Activated CD4-positive, alpha-beta T cell treated with anti-CD3 and anti-CD28 coated beads, Interleukin-10, Interleukin-2, amounts not matched to agents 100 ng/mL and 50 ng/mL, durations not matched to agents 16 hours and 8 hours (primary cell): ENCODE results near the gene TRMT11.
A peak's percentile ranks its signal among the peaks of the same experiment; 100 is the strongest.
"Not testable (repeated sequence)": the region's sequence is repeated elsewhere in the genome, so short reads cannot be mapped to it uniquely, and the experiment has no call there.

ENCODE experiments used
- DNase-seq: peaks from one replicate; pipeline ENCODE4 v3.0.0-alpha.2; 2020

TRMT11 gene

DNA sequence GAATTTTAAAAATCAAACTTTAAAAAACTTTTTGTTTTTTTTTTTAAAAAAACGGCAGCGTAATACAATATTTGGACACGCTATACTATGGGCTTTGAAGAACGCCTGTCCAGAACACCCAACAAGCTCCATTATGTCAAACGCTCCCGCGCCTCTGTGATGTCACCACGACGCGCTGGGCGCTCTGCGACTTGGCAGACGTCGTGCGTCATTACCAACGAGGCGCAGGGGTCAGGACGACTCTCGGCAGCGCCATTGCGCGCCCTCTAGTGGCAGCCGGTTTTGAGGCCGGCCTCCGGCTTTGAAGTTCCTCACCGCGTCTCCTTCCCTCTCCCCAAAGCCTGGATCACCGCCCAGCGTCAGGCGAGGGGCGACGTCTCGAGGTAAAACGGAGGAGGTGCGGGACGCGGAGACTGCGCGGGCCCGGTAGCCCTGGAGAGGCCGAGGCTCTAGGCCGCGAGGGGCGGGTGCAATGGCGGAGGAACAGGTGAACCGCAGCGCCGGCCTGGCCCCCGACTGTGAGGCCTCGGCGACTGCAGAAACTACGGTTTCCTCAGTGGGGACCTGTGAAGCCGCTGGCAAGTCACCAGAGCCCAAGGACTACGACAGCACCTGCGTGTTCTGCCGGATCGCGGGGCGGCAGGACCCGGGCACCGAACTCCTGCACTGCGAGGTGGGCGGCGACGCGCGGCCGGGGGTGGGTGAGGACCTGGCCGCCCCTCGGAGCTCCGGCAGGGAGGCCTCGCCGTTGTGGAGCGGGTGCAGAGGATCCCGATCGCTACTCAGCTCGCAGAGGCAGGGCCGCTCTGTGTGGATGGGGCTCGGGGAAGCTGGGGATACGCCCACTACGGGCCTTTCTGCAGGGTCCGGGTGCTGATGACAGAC, 29.6 kb upstream of the TRMT11 start, which contains the start of gene HINT3:
HINT3 (plus strand) TSS at position 265 of the 885 bp plus-strand sequence; CDS start at position 473, 208 bp downstream.
- peak; percentile 98 for DNase-seq

DNA sequence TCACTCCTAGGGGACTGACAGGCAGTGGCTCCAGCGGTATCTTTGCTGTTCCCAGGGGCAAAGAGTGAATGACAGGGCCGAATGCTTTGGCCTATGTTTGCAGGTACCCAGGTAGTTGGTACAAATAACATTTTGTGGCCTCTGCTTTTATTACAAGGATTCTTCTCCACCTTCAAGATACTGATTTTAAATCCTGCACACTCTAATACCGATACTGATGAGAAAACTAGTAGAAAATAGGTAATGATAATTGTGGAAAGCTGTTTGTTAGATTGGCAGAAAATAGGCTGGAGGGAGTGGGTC, 29.0 kb upstream of the TRMT11 start:
- DNase-seq = no peak

DNA sequence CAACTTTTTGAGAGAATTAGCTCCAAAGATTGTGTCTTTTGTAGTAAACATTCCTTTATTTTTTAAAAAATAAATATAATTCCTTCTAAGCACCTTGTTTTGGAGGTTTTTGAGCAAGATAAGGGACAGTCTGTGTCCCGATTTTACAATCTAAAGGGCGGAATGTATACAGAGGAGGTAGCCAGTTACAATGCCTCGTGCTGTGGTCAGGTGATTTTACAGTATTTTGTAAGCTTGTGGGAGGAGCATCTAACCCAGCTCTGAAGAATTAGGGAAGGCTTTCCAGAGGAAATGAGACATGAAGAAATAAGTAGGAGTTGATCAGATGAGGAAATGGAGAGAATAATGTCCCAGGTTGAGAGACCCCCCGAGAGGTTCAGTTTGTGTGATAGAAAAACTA, 28.5 kb upstream of the TRMT11 start:
- DNase-seq = no peak

DNA sequence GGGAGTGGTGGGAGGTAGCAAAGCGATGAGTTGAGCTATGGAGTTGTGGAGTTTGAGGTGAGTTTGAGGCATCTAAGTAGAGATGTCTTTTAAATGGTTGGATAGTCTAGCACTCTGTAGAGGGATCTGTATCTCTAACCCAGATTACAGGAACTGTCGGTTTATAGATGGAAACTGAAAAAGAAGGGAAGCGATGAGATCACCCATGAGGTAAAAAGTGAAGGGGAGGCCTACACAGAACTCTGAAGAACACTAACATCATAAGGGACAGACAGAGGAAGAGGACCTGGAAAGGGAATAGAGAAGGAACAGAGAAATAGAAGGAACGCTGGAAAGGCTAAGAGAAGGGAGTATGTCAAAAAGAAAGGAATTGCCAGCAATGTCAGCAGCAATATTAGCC, 27.3 kb upstream of the TRMT11 start:
- DNase-seq = no peak

DNA sequence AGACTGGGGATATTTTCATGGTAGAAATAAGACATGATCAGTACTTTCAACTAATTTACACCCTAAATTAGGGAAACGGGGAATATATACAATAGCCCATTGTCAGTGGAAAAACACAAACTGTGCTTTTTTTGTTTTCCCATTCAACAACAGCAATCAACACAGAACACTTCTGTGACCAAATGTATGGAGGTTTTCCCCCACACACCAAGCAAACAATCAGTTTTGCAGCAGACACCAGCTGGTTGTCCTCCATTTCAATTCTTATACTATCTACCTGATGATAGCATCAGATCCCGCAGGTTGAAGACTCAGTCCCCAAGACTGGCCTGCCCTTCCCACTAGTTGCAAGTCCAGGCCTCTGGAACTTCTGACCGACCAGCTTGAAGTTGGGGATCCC, 25.2 kb upstream of the TRMT11 start:
- no peak for DNase-seq

DNA sequence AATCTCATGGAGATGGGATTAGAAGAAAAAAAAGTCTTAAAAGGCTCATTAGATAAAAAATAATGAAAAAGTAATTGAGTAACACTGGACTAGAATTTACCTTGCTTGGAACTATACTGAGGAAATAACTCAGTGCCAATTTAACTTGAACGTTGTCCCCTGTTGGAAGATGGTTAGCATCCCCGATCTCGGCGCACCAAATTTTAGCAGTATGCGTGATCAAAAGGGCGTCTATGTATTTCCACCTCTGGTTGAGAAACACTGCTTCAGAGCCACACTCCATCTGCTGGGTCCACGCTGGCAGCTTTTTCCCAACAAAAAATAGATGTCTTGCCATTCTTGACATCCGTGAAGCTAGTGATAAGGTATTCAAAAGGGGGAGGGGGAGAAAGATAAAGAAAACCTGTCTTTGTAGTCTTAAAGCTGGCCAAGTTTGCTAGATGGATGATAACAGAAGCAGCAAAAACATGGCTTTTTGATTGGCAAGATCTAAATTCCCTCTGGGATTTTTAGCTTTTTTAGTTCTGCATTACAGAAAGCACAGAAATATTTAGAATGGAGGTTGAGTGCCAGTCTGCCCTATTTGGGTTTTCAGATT, 23.3 kb upstream of the TRMT11 start:
- no peak for DNase-seq

DNA sequence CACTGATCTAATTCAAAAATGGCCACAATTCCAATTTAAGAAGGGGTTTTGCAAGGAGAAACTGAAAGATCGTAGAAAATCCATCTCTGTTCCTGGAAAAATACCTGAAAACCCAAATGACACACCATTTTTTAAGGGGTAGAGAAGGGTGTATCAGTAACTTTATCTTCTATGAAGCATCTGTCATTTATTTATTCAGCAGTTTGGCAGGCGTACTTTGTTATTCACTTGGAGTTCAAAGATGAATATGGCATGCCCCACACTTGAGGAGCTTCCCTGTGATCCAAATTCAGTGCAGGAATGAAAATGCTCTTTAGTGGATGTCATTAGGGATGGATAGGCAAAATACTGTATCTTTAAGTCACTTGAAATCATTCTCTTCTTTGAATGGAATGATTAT, 22.5 kb upstream of the TRMT11 start:
- no peak for DNase-seq

DNA sequence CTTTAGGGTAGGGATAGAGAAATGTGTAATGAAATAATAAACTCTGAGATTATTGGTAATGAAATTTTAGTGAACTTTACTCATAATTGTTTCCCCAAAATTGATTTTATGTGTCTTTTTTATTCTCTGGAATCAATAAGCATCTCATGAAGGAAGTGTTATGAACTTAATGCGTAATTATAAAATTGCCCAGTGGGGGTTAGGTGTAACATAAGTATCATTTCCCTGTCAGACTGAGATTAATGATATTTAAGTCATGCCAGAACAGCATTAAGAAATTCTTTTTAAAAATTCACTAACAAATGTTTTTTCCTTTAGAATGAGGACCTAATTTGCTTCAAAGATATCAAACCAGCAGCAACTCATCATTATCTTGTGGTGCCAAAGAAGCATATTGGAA, 19.8 kb upstream of the TRMT11 start:
- DNase-seq = no peak

DNA sequence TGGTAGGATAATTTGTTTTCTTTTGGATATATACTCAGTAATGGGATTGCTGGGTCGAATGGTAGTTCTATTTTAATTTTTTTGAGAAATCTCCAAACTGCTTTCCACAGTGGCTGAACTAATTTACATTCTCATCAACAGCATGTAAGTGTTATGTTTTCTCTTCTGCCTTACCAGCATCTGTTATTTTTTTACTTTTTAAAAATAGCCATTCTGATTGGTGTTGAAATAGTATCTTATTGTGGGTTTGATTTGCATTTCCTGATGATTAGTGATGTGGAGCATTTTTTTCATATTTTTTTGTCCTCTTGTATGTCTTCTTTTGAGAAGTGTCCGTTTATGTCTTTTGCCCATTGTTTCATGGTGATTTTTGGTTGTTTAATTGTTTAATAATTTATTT, 17.8 kb upstream of the TRMT11 start:
- no peak for DNase-seq

DNA sequence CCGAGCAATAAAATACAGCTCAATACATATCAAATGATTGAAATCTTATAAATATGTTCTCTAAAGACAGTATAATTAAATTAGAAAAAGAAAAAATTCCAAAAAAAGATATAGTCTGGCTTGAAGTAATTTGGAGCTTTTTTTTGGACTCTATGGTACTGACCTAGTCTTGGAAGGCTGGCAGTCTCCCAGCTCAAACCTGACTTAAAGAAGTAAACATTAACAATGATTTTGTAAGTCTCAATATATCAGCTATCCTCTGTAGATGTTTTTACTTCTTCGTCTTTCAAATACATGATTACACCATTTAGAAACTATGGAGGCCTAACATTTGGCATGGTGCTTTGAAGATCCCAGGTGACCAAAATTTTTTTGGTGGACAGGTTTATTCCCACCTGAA, 15.6 kb upstream of the TRMT11 start:
- no peak for DNase-seq

DNA sequence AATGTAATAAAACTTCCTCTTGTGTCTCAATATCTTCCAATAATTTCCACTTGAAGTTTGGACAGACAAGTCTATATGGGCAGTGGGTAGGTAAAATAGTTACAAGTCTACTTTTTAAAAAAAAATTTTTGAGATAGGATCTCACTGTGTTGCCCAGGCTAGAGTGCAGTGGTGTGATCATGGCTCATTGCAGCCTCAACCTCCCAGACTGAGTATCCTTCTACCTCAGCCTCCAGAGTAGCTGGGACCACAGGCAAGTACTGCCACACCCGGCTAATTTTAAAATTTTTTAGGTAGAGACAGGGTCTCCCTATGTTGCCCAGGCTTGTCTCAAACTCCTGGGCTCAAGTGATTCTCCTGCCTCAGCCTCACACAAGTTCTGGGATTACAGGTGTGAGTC, 13.9 kb upstream of the TRMT11 start:
- not testable (repeated sequence) for DNase-seq

DNA sequence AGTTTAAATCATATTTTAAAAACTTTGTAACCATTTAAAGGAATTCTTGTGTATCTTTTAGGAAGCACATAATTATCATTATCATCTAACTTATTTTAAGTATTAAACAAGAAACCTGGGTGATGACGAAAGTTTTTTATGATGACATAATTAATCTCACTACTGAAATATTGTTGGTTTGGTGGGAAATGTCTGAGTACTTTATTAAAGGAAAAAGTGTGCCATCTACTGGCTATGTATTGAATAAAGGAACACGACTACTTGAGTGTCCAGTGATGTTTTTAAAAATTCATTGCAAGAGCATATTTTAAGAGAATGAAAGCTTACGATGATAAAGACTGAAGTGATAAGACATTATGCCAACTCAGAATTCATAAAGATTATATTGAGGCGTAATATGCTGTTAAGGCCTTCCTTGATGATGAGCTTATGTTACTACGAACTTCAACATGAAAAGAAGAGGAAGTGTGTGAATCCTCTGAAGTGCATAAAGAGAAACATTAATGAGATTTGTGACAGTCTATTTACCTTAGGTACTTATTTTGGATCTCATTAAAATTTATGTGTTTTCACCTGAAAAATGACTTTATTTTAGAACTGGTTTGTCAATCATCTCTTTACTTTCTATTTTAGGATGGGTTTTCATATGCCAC, 12.0 kb upstream of the TRMT11 start:
- DNase-seq = peak; percentile 58

DNA sequence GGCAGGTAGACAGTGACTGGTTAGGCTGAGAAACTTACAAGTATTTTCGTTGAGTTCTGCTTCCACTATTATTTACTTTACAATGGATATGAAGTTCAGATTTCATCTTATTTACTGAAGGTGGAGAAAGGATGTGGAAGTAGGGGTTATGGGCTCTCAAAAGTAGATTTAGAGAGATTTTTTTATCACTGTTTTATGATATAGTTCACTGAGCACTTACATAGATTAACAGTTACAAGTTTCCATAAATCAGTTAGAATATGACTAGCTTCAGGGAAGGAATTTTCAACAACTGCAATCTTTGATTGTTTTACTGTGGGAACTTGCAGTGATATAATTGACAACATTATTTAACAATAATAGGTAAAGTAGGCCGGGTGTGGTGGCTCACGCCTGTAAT, 7.2 kb upstream of the TRMT11 start:
- DNase-seq = no peak

DNA sequence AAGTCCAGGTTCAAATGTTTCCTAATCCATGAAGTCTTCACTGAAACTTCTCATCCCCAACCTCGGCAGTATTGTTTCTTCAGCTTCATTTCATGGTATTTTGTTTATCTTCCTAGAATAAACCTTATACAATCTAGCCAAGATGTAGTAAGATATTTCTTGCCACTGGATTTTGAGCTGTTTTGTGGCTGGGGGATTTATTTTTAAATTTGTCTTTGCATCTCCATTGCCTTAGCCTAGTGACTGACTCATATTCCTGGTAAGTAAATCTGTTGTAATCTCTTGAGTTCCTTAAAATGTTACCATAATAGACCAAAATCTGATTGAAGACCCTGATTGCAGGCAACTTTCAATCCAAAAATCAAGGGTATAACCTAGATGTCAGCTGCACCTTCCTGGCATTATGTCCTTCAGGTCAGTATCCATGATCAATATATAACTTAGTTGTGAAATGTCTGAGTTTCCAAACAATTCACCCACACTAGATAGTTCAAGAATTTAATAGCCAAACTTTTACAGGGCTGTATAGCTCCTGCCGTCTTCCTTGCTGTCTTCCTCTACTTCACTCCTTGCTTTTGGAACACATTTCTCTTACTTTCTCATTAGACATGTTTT, 4.7 kb upstream of the TRMT11 start:
- DNase-seq = no peak

DNA sequence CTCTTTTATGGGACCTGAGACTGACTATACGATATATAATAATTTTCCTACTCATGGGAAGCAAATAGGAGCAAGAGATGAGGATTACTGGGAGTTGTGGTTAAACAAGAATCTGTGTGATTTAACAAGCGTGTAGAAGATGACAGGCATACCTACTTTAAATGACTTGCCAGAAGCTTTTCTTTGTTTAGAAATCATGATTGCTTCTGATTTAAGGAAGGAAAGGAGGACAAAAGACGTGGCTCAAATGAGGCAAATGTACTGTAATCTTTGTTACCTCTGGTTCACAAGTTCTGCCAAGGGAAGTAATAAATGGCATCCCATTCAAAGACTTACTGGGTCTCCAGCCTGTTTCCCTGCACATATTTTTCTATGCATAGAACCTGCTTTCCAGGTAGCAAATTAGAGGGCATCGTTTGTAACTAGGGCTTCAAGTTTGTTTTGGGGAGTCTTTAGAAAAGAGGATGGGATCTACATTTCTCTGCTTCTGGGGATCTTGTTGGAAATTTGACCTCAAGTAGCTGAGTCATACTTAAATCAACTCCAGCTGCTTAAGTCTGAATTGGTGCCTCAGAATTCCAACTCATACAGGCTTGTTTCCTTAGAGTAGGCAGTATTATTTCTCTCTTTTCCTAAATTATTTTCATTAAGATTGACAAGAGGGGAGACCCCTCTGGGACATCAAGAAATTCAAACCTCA, 2.9 kb upstream of the TRMT11 start:
- DNase-seq = no peak

DNA sequence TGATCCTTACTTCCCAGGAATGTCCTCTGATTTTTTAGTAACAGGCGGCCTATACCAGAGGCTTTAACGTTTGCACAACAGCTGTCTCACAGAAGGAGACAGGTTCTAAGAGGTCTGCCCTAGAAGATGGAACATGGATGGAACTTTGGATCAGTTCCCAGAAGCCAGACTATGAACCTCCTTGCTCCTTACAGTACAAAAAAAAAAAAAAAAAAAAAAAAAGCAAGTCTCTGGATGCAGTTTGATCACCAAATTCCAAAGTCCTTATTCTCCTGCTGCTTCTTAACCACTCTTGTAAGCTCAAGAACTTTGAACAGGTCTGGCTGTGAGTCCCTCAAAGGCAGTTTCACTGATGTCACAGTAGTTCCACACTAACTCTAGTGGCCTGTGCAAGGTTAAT, 2.0 kb upstream of the TRMT11 start:
- DNase-seq = no peak

DNA sequence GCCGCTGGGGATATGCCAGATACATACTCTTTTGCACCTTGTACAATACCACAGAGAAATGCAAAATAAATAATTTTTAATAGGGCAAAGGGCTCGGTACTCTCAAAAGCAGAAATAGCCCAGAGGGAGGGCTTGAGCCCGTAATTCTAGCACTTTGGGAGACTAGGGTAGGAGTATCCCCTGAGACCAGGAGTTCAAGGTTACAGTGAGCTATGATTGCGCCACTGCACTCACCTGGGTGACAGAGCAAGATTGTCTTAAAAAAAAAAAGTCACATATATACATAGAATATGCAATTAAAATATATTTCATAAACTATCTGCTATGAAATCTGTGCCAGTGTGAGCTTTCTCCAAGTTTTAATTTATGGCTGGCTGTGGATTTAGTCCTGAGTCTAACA, 818 bp upstream of the TRMT11 start:
- no peak for DNase-seq

DNA sequence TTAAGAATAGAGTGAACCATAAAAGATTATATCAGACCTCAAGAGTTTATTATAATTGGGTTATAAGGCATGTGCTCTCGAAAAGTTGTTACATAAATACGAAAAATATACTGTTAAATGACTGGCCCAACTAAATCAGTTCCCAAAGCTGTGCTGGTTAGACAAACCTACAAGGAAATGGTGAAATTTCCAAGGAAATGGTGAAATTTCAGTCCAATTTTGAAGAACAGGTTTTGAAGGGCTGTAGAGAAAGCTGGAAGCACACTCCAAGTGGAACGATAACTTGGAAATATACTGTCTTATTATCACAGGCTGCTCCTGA, 400 bp upstream of the TRMT11 start:
- no peak for DNase-seq

DNA sequence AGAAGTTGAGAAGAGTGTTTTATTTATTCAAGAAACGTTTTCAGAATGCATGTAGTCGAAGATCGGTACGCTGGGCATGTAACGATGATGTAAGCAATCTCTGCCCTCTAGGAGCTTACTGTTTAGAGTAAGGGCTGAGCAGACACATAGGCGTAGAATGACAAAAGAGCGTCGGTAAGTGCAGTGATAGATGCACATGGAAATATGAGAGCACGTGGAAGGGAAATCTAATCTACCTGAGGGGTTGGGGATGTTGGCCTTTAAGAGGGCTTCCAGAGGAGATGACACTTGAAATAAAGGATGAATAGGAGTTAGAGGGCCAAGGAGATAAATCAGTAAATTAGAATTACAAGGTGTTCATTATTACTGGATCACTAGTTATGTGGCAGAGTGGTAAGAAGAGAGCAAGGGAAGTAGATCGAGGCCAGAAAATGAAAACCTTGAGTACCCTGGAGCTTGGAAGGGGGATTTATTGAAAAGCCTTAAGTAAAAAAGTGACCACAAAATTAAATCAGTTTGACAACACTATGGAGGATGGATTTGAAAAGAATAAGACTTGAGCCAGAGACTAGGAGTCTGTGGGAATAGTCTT, 782 bp downstream of the TRMT11 start:
- DNase-seq = peak; percentile 38

DNA sequence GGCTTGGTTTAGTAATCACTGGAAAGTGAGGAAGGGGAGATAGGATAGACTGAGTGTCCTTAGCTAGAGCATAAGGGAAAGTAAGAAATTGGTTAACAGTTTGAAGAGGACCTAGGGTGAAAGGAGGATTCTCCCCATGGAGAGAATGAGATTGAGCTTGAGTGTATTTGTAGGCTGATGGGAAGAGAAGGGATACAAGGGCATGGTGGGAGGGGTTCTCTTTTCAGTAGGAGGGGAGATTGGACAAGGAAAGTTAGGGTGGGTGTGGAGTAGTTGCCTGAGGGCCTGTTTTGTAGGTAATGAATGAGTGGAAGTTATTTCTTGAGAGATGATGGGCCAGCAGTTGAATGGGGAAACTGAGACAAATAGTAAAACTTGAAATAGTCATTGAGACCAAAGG, 1.9 kb downstream of the TRMT11 start:
- no peak for DNase-seq

DNA sequence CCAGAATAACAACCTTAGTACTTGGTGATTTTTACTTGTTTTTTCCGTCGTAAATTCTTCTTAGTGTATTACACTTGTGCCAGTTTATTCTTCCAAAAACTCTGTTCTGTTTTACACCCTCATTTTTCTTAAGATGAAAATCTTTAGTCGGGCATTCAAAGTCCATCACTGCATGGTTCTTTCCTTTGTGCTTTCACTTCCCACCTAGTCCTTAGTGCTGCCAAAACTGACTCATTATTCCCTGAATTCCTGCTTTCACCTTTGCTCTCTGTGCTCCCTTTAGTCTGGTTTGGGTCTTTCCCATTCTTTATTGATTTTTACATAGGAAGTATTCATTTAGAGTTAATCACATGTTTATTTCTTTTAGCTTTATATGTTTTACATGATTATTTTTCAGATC, 3.3 kb downstream of the TRMT11 start:
- no peak for DNase-seq

DNA sequence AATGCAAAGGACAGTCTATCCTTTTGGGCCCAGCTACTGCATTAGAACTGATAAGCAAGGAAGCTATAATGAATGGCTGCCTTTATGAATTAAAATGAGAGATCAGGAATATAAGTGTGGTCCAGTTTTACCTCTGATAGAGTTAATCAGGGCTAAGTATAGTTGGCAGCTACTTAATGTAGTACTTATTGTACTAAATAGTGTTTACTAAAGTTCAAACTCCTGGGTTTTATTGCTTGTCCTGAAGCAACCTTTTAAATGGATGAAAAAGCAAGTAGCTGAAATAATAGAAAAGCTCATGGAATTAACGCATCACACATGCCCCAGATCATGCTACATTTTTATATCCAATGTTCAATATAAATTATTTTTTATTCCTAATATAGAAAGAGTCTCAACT, 5.3 kb downstream of the TRMT11 start:
- no peak for DNase-seq
